GM19025 (cell line): ENCODE data around the gene TSNAXIP1.

Source experiments
- ATAC-seq: cut with Tn5 transposase; IDR thresholded peaks from one replicate; pipeline ENCODE4 v1.9.1; 2021; ENCODE audit warnings: mild to moderate bottlenecking, low read depth, moderate library complexity; ENCODE audit not compliant: unreplicated experiment

The TSNAXIP1 gene

DNA sequence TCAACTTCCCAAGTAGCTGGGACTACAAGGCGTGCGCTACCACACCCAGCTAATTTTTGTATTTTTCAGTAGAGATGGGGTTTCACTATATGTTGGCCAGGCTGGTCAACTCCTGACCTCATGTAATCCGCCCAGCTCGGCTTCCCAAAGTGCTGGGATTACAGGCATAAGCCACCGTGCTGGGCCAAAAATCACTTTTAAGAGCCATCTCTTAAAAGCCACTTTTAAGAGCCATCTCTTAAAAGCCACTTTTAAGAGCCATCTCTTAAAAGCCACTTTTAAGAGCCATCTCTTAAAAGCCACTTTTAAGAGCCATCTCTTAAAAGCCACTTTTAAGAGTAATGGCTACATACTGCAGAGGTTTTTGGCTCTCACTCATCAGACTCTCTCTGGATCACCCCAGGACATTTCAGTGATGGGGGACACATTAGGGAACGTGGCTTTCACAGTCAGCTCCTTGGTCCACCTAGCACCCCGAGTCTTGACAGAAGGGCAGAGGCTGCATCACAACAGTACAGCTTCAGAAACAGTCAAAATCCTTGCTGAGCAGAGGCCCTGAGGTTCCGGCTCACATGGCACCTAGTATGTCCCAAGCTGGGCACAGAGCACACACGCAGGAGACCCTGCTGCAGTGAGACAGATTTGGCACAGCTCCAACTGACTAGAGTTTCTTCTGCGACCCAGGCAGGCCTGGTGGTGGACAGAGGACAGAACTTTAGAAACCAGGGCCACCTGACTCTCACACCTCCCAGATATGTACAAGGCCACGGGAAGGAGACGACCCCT, 23.9 kb upstream of the TSNAXIP1 start:
- ATAC-seq = no peak

DNA sequence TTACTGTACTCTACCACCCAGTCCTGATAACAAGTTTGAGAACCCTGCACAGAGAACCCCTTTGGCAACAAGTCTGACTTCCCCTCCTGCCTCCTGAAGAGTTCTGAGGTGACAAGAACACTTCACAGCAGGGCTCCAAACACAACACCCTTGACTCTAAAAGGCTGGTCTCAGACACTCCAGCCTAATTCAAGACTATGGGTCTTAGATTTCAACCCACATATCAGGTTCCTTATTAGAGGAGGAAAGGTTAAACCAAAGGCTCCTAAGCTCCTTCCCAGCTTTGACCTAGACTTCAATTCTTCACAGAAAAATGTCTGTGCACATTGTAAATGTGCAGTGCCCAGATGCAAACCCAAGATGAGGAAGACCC, 23.4 kb upstream of the TSNAXIP1 start:
- no peak for ATAC-seq

DNA sequence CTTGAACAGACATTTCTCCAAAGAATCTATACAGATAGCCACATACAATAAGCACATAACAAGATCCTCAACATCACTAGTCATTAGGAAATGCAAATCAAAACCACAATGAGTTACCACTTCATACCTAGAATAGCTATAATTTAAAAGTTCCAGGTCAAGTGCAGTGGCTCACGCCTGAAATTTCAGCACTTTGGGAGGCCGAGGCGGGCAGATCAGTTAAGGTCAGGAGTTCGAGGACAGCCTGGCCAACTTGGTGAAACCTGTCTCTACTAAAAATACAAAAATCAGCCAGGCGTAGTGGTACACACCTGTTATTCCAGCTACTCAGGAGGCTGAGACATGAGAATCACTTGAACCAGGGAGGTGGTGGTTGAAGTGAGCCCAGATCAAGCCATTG, 20.2 kb upstream of the TSNAXIP1 start:
- ATAC-seq = no peak

DNA sequence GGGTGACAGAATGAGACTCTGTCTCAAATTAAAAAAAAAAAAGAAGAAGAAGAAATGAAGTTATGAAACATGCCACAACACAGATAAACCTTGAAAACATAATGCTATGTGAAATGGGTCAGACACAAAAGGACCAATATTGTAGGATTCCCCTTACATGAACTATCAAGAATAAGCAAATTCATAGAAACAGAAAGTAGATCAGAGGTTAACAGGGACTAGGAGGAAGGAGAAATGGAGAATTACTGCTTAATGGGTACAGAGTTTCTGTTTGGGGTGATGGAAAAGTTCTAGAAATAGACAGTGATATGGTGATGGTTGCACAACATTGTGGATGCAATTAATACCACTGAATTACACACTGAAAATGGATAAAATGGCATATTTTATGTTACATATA, 16.6 kb upstream of the TSNAXIP1 start:
- ATAC-seq = no peak

DNA sequence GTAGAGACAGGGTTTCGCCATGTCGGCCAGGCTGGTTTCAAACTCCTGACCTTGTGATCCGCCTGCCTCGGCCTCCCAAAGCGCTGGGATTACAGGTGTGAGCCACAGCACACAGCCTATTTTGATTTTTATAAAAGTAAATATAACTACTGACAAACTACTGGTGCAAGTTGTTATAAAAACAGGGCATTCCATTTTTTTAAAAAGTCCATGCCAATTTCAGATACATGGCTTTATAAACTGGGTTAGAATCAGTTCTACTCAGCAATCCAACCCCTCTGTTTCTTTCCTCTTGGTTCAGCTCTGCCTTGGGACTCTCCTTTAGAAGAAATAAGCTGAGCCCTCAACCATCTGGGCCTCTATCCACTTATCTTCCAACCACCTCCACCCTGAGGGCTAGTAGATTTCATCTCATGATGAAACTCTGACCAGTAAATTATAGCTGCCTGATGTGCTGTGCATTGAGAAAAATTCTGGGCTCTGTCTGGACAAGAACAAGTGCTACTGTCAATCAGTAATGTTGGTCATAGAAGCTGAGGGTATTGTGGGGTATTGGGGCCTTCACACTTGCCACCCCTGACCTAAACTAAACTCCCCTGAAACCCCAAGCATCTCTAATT, 10.5 kb upstream of the TSNAXIP1 start:
- no peak for ATAC-seq

DNA sequence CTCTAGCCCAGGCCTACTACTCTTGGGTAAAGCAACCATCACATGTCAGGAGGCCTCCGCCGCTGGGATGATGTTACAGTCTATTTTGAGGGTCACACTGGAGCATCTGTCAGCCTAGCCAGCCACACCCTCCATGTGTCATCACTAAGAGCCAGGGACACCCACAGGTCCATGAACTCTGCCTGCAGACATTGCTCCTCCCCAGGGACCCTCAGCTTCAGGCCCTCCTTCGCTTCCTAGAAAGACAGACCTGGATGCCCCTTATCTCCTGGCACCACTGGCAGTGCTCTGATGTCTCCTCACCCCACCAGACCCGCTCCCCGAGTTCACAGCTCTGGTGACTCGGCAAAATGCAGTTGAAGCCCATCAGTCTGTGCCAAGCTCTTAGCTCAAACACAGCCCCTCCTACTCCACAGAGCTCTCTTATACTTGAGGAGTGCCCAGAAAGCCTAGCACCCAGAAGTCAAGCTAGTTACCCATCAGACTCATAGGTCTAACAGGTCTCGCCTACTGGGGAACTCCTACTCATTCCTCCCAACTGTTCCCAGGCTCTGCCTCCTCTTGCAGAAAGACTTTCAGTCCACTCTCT, 6.3 kb upstream of the TSNAXIP1 start:
- ATAC-seq = no peak

DNA sequence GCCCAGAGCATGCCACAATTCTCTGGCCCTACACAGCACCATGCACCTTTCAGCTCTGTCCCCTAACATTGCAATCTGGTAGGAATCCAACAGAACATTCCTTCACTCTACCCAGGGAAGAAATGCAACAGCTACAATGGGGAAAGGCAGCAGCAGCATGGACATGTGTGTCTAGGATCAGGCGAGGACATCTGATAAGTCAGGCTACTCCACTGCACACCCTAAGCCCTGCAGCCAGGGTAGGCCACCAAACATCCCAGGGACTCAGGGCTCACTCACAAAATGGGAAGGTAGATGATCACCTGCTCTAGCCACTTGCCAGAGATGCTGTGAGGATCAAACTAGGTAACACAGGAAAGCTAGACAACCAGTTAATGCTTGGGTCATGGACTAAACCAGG, 5.4 kb upstream of the TSNAXIP1 start:
- ATAC-seq = no peak

DNA sequence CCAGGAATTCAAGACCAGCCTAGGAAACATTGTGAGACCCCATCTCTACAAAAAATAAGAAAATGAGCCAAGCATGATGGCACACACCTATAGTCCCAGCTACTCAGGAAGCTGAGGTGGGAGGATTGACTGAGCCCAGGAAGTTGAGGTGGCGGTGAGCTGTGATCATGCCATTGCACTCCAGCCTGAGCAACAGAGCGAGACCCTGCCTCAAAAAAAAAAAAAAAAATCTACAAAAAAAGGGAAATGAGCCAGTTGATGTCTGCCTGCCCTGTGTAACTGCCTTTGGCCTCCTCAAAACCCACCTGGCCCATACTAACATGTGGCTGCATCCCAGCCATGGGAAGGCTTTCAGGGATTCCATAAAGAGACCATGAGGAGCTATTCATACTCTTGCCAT, 4.8 kb upstream of the TSNAXIP1 start:
- no peak for ATAC-seq

DNA sequence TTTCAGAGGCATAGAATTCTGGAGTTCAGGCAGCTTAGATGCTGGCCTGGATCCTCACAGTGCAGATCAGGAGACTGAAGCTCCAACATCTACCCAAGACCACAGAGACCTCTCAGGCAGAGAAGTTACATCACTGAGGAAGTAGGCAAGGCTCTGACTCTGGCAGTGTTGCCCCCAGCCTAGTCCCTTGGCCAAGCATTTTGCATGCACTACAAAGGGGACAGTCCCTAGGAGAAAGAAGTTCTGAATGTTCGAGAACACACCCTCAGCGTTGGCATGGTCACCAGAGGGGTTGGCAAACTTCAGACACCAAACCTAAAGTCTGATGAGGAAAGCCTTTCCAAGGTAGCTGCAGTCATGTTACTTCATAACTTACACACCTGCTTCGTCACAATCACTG, 2.8 kb upstream of the TSNAXIP1 start:
- ATAC-seq = no peak

DNA sequence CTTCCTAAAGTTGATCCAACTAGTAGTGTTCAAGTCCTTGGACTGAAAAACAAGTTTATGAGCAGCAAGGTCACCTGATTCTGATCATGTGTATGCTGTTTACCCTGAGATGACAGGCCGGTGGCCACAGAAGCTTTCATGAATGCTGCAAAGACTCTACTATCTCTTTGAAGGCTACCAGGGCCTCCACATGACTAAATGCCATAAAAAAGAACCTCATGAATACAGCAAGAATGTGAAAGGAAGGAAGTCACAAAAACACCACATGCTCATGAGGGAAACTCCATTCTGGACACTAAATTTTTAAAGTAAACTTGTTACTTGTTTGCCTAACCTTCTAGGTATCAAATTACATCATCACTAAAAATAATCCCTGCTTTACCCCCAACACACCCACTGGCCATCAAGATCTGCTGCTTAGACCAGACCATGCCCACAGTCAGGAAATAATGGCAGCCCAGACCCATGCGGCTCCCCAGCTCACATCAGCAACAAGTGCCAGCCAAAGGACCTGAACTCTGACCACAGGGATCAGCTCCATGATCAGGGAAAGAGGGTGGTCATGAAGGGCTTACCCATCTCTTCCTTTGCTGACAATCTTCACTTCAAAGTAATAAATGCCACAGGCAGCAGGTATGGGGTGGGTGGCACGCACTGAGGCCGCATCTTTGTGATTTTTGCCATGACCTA, 1.7 kb upstream of the TSNAXIP1 start:
- no peak for ATAC-seq

DNA sequence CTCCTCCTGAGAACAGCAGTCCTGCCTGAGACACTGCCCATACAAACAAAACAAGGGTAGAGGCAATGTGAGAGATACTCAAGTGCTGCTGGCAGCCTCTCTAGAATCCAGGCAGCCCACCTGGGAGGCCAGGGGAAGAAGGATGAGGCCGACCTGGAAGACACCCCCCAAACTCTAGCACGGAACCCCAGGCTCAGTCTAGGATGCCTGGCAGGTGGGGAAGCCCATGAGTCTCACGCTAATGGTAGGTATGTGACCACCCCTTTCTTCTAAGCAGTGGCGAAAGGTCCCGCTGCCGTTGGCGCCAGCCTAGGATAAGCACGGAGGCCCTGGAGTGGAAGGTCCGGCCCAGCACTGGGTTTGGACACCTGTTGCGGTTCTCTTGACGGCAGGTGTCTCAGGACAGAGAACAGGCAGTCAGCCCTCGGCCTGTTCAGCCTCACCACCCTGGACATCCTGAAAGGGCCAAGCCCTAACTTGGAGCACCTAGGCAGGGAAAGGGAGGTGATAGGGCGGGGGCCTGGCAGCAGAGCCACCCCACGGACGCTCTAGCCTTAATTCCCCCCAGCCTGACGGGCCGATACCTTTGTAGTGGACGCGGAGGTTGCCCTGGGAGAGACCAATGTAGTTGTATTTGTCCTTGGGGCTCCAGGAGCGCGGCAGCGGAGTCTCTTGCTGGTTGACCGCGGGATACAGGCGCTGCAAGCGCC, 816 bp upstream of the TSNAXIP1 start:
- ATAC-seq = peak; percentile 0

DNA sequence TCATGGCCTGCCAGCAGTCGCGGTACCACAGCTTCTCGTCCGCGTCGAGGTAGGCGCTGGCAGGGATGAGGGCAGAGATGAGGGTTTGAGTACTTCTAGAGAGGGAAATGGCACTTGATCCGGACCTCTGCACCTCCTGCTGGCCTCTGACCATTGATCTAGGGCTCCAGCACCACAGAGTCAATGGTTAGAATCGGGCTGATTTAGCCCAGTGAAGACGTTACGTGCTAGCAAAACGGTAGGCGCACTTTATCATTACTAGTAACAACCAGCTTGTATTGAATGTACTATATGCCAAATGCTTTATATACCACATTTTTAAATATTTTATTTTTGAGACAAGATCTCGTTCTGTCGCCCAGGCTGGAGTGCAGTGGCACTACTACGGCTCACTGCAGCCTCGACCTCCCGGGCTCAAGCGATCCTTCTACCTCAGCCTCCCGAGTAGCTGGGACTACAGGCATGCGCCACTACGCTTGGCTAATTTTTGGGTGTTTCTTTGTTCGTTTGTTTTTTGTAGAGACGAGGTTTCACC, 526 bp downstream of the TSNAXIP1 start:
- ATAC-seq = no peak

DNA sequence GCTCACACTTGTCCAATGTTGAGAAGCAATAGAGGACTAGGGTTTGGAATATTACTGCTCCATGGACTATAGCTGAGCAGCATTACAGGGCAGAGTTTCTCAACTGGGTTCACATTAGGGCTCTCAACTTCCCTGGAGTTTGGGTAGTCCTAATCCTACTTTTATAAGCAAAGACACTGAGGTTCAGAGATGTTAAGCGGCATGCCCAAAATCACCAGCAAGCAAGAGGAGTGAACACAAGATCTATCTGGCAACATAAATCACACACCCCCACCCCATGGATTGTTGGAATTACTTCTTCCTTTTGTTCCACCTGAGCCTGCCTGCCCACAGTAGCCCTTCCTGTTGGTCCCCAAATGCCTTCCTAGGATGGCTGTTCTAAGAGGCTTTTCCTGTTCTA, 5.2 kb downstream of the TSNAXIP1 start:
- ATAC-seq = no peak

DNA sequence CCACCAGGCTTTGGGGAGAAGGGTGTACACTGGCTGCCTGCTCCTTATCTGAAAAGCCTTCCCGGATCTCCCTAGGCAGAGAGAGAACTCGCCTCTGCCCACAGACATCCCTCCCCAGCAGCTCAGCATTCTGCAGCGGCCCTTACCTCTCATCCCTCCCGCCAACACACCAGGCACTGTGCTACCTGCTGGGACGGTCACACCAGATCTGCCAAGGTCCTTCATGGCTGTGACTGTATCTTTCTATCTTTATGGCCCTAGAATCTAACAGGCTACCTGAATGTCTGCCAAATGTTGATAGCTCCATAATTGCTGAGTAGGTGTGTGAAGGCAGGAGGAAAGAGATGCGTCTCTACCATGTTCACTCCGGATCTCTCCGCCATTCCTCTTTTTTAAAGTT, 7.9 kb downstream of the TSNAXIP1 start:
- no peak for ATAC-seq

DNA sequence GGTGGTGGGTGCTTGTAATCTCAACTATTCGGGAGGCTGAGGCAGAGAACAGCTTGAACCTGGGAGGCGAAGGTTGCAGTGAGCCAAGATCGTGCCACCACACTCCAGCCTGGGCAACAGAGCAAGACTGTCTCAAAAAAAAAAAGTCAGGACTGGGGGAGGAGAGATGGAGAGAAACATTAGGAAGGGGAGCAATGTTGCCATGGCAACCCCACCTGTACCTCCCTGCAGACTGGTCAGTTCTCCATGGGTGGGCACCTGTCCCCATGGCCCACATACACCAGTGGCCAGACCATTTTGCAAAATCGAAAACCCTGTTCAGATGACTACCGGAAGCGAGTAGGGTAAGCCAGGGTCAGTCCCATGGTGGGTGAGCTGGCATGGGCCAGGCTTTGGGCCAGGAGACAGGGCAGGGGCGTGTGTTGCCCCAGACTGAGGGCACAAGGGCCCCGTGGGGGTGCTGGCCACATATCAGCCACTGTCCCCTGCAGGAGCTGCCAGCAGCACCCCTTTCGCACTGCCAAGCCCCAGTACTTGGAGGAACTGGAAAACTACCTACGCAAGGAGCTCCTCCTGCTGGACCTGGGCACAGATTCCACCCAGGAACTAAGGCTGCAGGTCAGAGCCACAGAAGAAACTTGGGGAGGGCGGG, 14.0 kb downstream of the TSNAXIP1 start:
- ATAC-seq = no peak

DNA sequence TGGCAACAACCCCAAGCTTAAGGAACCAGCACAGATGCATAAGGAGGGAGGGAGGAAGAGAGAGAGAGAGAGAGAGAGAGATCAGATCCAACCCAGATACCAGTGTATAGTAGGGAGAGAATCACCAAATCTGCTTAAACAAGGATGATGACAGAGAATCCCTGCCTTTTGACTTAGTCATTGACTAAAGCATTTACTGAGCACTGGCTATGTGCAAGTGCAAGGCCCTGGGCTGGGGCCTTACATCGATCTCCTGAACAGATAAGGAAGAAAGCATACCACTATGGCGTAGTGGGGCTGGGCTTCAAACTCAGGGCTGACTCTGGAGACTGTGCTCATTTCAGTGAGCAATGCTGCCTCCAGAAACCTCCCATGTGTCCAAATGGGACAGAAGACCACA, 15.8 kb downstream of the TSNAXIP1 start:
- no peak for ATAC-seq

DNA sequence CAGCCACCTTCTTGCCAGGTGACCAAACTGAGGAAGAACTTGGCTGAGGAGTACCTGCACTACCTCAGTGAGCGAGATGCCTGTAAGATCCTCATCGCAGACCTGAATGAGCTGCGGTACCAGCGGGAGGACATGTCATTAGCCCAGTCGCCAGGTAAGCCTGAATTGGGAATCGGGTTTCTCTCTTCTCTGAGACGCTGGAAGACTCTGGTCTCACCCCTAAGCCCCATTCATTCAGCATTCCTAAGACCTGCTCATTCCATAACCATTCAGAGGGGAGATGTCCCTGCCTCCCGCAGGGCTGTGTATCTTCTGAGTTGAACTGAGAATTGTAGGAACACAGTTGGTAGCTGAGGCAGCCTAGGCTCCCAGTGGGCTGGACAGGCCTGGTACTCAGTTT, 18.4 kb downstream of the TSNAXIP1 start:
- no peak for ATAC-seq

DNA sequence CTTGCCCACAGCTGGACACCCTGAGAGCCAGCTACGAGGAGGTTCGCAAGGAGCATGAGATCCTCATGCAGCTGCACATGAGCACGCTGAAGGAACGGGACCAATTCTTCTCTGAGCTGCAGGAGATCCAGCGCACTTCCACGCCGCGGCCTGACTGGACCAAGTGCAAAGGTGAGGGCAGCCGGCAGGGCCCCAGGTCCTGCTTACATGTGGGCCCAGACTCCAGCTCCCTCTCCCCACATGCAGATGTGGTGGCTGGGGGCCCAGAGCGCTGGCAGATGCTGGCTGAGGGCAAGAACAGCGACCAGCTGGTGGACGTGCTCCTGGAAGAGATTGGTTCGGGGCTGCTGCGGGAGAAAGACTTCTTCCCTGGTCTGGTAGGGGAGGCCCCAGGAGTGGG, 19.2 kb downstream of the TSNAXIP1 start:
- ATAC-seq = no peak

DNA sequence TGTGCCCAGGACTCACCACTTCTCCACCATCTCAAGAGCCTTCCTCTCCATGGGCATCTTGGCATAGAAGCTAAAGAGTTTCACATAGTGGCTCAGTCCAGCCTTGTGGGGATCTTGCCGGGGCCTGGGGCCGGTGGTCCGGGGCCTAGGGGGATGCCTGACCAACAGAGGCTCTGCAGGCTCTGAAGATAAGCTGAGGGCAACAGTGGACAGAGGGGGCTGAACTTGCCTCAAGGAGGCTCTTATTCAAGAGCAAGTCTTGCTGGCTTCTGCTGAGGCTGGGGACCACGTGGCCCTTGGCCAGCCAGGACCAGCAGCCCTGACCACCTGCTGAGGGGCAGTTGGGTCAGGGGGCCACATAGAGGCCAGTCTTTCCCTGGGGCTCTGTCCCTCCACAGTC, 22.0 kb downstream of the TSNAXIP1 start:
- no peak for ATAC-seq

DNA sequence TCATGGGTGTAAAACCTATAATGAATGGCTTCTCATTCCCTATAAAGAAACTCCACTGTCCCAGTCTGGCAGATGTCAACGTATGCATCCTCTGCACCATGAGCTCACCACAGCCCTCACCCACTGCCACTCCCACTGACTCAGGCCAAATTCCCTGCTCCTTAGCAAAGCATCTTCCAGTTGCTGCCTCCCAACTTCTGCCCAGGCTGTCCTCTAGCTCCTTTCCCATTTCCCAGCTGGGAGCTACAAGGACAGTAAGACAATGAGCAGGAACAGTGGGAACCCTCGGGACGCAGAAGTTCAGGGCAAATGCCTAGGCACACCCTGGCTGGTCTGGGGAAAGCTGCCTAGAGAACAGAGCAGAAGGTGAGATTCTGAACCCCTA, 26.3 kb downstream of the TSNAXIP1 start:
- no peak for ATAC-seq
